HG02884 (cell line): ENCODE results near the gene GPR25.

Source experiments
- ATAC-seq: cut with Tn5 transposase; IDR thresholded peaks from one replicate; pipeline ENCODE4 v1.9.1; 2021; ENCODE audit warnings: mild to moderate bottlenecking, moderate library complexity; ENCODE audit not compliant: unreplicated experiment

The GPR25 gene

GRCh38 chr1:200872446-200873115, at the start of gene GPR25:
Gene GPR25, plus strand, starts transcription at chr1:200872981. Its CDS starts 57 bp downstream, at chr1:200873038.
- ATAC-seq: no peak

GRCh38 chr1:200831091-200831490, 41.7 kb upstream of the GPR25 start:
- no peak for ATAC-seq

GRCh38 chr1:200834383-200834782, 38.4 kb upstream of the GPR25 start:
- no peak for ATAC-seq

- no peak for ATAC-seq
Observed at GRCh38 chr1:200836213-200836612, 36.6 kb upstream of the GPR25 start.

GRCh38 chr1:200837931-200838571, 34.7 kb upstream of the GPR25 start:
- ATAC-seq: no peak

GRCh38 chr1:200838676-200839445, 33.9 kb upstream of the GPR25 start:
- ATAC-seq: no peak

GRCh38 chr1:200845360-200845759, 27.4 kb upstream of the GPR25 start:
- no peak for ATAC-seq

- no peak for ATAC-seq
Observed at GRCh38 chr1:200846398-200846797, 26.4 kb upstream of the GPR25 start.

GRCh38 chr1:200849430-200849829, 23.4 kb upstream of the GPR25 start:
- ATAC-seq: no peak

- ATAC-seq: no peak
Observed at GRCh38 chr1:200850554-200850953, 22.2 kb upstream of the GPR25 start.

GRCh38 chr1:200856716-200857357, 15.9 kb upstream of the GPR25 start:
- no peak for ATAC-seq

- no peak for ATAC-seq
Observed at GRCh38 chr1:200857804-200858203, 15.0 kb upstream of the GPR25 start.

GRCh38 chr1:200861937-200862647, 10.7 kb upstream of the GPR25 start:
- no peak for ATAC-seq

- ATAC-seq: no peak
Observed at GRCh38 chr1:200862713-200863415, 9.9 kb upstream of the GPR25 start.

- no peak for ATAC-seq
Observed at GRCh38 chr1:200866116-200866515, 6.7 kb upstream of the GPR25 start.

- ATAC-seq: peak; percentile 75
Observed at GRCh38 chr1:200866521-200866920, 6.3 kb upstream of the GPR25 start.

GRCh38 chr1:200867018-200867811, 5.6 kb upstream of the GPR25 start:
- no peak for ATAC-seq

GRCh38 chr1:200869376-200869752, 3.4 kb upstream of the GPR25 start:
- ATAC-seq: no peak

- ATAC-seq: peak; percentile 67
Observed at GRCh38 chr1:200869753-200870391, 2.9 kb upstream of the GPR25 start.
